ENCODE measurements around the gene EPB41L1.

The EPB41L1 gene

DNA sequence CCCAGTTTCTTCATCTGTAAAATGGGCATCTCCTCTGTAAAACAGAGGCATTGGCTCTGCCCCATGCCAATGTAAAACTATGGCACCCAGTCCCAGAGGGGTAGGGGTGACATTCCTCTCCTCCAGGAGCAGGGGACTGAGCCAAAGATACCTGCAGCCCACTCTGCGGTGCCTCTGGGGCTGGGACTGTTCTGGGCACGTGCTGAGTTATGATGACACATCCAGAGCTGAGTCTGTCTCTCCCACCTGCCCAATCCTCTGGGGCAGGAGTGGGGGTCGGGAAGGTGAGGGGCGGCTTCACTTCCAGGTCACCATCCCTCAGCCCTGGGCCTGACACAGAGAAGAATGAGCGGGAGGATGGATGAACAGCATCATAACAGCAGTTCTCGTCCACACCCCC, 111.6 kb downstream of the EPB41L1 start:
- DNase-seq: no peak

- no peak for DNase-seq
Measured at GRCh38 chr20:36267605-36268381, 113.3 kb downstream of the EPB41L1 start.

DNA sequence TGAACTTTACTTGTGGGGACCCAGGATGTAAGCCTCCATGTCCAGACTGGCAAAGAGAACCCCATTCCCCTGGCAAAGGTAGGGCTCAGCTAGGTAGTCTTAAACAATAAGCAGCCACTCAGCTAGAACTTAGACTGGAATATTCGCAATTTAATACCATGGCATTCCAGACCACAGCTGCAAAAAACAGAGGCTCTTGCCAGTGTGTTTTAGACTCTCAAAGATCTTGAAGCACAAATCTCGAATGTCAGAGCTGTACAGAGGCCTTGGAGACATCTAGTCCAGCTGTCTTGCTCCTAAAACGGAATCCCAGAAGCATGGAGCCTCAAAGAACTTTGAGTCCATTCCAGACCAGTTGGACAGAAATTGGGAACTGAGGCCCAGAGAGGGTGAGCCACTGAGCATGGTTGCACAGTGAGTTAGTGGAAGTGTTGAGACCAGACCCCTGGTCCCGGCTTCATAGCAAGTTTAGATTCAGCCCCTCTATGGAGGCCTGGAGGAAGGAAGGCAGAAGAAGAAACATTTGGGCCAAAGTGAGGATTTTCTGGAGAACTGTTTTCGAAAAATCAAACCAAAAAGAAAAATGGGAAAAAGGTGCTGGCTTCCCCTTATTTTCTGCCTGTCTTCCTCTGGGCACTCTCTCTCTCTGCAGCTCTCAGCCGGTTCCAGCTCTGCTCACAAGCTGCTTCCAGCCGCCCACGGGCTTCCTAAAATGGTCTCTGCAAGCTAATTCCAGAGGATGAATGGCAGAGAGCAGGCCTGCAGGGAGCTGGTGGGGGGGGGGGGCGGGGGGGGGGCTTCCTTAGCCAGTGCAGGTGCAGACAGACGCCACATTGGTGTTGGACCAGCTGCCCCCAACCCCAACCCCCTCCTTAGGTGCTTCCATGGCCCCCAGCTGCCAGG, 114.2 kb downstream of the EPB41L1 start:
- no peak for DNase-seq

DNA sequence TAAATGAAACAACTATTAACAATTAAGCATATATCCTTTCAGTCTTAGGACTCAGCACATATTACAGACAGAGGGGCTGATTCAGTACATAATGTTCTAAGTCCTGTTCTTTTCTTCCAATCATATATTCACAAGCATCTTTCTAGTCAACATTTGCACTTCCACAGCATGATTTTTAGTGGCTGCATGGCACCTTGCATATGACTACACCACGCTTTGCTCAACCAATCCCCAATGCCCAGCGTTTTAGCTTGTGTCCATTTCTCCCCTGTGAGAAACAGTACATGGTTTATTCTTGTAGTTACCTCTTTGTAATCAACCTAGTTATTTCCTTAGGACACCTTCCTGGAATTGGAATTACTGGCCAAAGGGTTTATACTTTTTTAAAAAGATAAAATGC, 115.0 kb downstream of the EPB41L1 start:
- DNase-seq: no peak

GRCh38 chr20:36270744-36271638, 116.5 kb downstream of the EPB41L1 start:
- no peak for DNase-seq

- no peak for DNase-seq
Measured at GRCh38 chr20:36271639-36272546, 117.4 kb downstream of the EPB41L1 start.

DNA sequence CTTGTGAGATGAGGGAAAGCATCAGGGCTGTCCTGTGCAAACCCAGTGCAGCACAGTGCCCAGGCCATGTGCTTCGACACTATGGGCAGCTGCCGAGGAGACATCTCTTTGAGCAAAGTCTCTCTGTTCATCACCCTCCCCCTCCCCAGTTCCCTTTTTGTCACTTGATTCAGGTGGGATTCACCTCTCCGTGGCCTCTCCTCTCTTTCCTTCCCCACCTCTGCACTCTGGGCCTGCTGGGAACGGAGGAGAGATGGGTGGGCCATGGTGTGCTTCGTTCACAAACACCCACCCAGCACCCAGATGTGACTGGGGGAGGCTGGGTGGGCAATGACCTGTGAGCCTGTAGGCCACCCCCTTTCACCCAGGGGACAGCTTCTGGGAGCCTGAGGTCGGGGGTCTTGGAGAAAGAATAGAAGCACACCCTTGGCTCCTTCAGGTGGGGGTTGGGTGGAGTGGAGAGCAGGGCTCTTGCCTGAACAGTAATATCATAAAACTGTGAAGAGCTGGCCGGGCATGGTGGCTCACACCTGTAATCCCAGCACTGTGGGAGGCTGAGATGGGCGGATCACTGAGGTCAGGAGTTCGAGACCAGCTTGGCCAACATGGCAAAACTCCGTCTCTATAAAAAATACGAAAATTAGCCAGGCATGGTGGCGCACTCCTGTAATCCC, 118.1 kb downstream of the EPB41L1 start:
- no peak for DNase-seq

- DNase-seq: no peak
Measured at GRCh38 chr20:36273414-36274180, 119.1 kb downstream of the EPB41L1 start.

DNA sequence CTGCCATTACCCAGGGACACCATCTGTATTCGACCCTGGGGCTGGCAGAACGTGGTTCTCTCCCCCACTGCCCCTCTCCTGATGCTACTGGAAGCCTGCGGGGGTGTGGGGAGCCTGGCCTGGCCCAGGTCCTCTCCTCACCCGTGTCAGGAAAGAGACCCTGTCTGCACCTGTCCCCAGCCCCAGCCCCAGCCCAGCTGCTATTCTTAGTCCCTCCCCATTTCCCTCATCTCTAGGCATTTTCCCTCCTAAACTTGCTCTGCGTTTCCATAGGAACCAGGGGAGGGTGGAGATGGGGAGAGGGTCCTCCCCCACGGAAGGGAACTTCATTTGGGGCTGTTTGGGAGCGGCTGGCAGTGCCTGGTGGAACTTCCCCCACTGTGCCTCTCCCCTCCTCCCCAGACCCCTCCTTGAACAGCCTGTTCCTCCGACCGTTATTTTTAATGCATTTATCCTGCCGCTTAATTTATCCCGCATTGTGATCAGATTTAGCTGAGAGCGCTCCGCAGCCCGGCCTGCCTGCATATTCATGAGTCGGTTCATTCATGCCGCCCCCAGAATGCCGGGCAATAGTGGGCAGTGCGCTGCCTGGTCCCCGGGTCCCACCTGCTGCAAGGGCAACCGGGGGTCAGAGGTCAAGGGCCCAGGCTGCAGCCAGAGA, 119.8 kb downstream of the EPB41L1 start:
- DNase-seq: no peak

- no peak for DNase-seq
Measured at GRCh38 chr20:36275011-36275410, 120.5 kb downstream of the EPB41L1 start.

DNA sequence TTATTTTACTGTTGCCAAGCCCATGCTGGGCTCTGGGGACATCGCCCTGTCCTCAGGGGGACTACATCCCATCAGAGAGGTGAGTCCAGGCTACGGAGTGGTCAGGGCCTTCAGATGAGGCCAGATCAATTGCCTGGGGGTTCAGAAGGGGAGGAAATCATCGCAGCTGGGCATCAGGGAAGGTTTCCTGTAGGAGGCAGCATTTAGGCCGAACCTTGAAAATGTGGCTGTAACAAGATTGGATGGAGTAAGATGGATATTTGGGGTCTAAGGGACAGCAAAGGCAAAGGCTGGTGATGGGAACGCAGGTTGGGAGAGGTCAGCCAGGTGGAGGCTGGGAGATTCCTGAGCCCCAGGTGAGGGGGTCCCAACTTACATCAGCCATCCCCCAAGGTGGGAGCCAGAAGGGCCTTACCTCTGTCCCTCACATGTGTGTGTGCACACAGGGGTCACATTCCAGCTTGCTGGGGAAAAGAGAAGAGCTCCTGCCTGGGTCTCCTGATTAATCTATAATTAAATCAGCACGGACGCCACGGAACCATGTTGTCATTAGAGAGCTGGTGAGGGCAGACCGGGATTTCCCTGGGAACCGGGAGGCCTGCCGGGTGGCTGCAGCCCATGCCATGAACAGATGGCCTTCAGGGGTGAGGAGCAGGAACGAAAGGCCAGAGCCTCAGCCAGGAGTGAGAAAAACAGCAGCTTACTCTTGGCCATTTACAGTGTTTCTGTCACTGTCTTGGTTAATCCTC, 121.1 kb downstream of the EPB41L1 start:
- DNase-seq: no peak

- no peak for DNase-seq
Measured at GRCh38 chr20:36277546-36277945, 123.0 kb downstream of the EPB41L1 start.

DNA sequence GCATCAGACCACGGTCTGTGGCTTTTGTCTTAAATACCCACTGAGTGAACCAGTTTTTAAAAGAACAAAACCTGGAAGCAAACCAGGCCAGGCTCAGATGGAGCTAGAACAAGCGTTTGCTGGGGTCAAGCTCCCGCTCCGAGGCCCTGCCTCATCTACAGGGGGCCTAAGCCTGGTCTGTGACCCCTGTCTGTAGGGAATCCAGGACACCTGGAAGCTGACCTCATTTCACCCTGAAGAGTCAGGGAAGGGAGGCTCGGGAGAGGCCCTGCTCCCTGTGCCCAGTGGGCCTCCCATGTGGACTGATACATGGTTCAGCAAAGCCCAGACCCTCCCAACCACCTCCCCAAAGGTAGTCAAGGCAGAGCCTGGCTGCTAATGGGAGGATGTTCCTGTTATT, 124.8 kb downstream of the EPB41L1 start:
- DNase-seq: no peak

DNA sequence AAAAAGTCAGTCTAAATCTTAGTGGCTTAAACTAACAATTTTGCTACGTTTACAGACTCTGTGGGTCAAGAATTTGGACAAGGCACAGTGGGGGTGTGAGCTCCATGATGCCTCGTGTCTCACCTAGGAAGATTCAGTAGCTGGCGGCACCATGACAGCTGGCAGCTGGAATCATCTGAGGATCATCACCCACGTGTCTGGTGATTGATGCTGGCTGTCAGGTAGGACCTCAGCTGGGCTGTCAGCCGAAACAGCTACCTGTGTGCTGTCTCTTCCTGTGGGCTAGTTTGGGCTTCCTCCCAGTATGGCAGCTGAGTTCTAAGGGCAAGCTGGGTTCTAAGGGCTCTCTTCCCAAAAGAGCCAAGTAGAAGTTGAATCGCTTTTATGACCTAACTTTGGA, 125.2 kb downstream of the EPB41L1 start:
- DNase-seq: no peak

DNA sequence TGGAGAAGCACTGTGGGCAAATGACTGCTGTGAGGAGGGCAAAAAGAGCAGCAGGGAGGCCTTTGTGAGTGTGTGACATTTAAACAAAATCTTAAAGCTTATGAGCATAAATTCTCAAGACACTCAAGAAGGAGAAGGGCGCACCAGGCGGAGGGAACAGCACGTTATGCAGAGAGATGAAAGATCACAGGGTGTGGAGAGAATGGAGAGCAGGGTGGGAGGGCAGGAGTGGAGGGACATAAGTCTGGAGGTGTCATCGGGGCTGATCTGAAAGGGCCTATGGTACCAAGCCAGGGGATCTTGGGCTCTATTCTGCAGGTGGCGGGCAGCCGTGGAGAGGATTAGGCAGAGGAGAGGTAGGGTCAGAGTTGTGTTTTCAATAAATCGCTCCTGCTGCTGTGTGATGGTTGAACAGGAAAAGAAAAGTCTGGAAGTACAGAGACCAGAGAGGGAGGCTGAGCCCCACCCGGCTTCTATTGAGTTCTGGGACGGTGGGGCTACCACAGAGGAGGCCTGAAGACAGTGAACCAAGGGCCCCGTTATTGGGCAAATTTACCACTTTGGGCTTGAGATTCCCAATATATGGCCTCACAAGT, 127.3 kb downstream of the EPB41L1 start:
- DNase-seq: no peak
